Stimulated activated CD4-positive, alpha-beta T cell treated with anti-CD3 and anti-CD28 coated beads, Interleukin-1b, Interleukin-23, amount 100 ng/mL, for 1 hour (primary cell): ENCODE measurements around the gene SLC2A6.

Experiments
- DNase-seq, 2 donors: peaks; one replicate each; pipeline ENCODE4 v3.0.0-alpha.2; 2020; ENCODE audit warnings: low read depth in 2 of 2

SLC2A6 gene, protein sequence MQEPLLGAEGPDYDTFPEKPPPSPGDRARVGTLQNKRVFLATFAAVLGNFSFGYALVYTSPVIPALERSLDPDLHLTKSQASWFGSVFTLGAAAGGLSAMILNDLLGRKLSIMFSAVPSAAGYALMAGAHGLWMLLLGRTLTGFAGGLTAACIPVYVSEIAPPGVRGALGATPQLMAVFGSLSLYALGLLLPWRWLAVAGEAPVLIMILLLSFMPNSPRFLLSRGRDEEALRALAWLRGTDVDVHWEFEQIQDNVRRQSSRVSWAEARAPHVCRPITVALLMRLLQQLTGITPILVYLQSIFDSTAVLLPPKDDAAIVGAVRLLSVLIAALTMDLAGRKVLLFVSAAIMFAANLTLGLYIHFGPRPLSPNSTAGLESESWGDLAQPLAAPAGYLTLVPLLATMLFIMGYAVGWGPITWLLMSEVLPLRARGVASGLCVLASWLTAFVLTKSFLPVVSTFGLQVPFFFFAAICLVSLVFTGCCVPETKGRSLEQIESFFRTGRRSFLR

DNA sequence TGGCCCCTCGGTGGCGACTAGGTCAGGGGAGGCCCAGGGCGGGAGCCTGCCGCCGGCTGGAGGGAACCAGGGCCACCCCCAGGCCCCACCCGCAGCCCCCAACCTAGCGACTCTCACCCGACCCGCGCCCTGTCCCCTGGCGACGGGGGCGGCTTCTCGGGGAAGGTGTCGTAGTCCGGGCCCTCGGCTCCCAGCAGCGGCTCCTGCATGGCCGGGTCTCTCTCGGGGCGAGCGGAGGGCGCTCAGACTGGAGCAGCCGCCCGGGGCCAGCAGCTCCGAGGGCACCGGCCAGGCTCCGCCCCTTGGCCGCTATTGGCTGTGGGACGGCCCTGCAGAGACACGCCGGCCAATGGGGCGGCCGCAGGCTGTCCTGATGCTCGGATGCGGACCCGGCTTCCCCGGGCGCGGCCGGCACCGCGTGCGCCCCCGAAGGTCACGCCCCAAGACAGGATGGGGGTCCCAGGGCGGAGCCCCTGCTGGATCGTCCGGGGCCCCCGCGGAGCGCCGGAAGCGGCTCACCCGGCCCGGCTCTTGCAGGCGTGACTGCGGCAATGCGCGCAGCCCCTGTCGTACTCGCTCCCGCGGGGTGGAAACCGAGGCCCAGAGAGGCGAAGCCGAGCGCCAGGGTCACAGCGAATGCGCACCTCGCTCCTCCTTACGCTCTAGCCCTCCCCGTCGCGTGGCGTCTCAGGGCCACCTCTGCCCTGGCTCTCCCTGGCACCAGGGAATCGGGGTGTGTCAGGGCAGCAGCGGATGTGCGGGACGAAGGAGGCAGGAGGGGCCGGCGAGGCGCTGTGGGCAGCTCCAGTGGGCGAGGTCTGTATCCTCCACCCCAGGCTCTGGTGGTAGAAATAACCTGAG is at the start of gene SLC2A6:
Gene SLC2A6 (minus strand): TSS at position 249 of the 861 bp plus-strand sequence. CDS start 40 bp downstream, at position 209.
- peak; percentile 53 to 54 for DNase-seq

DNA sequence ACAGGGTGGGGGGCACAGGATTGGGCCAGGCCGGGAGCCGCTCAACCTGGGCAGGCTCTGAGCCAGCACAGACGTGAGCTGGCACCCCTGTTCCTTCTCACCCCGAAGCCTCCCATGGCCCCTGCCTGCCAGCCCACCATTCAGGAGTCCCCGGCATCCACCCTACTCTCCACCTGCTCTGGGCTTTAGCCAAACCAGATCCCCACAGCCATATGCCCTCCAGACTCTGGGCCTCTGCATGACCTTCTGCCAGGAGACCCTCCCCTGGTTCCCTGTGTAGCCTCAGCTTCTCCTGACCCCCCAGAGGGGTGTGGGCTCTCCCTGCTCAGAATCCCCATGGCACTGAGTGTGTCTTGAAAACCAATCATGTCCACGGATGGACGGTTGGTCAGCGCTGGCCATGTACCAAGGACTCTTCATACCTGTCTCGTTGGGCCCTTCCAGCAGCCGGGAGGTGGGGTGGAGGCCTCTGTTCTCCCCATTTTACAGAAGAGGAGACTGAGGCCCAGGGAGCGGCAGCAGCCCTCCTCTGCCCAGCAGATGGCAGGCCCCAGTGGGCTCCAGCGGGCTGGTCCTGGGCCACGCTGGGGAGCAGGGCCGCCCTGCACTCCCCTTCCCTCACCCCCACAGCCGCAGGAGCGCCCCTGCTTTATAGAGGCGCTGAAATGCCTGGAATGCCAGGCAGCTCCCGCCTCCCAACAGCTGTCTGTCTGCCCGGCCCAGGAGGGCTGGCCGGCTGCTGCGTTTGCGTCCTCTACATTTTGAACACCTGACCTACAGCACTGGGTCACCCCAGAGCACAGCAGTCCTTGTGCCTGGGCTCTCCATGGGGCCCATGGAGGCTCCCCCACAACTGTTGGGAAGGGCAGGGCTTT is 49.3 kb upstream of the SLC2A6 start:
- no peak for DNase-seq

GRCh38 chr9:133527444-133527920 is 48.6 kb upstream of the SLC2A6 start:
- DNase-seq, result no peak

GRCh38 chr9:133526721-133527321 is 47.9 kb upstream of the SLC2A6 start:
- no peak for DNase-seq

DNA sequence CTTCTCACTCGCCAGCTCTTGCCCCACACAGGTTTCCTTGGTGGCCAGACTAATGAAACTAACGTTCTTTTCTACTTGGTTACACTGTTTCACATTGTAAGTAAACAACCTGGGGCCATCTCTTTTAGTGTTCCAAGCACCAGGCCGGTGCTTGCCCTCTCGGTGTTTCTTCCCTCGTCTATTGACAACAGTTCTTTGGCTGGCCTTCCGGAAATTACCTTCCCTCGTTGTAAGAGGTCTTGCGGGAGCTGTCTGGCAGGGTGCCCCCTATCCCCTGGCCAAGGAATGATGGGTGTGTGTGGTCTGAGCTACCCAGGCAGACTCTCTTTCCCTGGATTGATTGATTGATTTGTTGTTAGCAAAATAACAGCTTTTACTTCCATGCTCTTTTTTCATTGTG is 46.8 kb upstream of the SLC2A6 start:
- no peak for DNase-seq

- DNase-seq, result no peak
These were observed 45.9 kb upstream of the SLC2A6 start, which contains the start of gene MYMK for GRCh38 chr9:133524679-133525228. TSS of gene MYMK (minus strand) at chr9:133524959. CDS start at chr9:133524844, 115 bp downstream.

DNA sequence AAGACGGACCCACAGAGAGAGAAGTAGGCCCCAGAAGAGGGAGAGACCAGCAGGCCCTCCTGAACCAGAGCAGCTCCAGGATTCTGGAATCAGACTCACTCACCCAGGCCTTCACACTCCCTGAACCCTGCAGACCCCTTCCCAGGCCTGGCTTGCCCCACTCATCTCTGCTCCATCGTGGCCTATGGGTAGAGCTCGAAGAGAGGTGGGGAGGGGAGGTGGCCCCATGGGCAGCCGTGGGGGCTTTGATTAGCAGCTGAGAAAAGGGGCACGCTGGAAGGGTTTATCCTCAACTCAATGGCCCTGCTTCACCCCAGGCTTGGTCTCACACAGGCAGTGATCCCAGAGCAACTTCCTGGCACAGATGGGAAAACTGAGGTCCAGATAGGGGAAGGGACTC is 45.2 kb upstream of the SLC2A6 start:
- no peak for DNase-seq

GRCh38 chr9:133523106-133523505 is 44.2 kb upstream of the SLC2A6 start:
- DNase-seq, result no peak

DNA sequence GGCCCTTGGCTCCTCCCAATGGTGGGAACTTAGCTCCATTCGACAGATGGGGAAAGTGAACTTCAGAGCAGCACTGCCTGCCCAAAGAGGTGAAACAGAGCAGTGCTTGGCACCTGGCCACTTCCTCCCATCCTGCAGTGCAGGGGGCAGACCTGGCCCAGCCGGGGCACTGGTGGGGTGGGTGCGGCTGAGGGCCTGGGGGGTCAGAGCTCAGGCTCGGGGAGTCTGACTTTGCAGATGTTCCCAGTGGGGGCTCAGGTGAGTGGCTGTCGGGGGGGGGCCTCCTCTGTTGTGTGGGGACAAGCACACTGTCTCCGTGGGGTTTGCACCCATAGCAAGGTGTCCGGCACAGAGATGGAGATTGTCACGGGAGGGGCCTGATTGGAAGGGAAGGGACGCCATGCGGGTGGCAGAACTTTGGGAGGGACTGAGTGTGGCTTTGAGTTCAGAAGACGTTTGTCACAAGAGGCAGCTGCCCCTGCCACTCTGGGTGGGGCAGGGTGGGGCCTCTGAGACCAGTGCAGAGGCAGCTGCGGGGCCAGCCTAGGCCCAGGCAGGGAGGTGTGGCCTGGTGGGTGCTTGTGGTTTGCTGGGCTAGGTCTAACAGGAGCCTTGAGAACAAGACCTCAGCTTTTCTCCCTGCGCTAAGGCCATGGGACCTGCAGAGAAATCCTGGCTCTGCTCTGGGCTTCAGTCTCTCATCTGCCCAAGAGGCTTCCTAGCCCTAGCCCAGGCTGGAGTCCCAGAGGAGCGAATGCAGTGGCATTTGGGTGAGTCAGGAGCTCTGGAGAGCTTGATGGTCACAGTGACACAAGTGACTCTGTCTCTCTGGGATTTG is 43.4 kb upstream of the SLC2A6 start:
- DNase-seq, result no peak

DNA sequence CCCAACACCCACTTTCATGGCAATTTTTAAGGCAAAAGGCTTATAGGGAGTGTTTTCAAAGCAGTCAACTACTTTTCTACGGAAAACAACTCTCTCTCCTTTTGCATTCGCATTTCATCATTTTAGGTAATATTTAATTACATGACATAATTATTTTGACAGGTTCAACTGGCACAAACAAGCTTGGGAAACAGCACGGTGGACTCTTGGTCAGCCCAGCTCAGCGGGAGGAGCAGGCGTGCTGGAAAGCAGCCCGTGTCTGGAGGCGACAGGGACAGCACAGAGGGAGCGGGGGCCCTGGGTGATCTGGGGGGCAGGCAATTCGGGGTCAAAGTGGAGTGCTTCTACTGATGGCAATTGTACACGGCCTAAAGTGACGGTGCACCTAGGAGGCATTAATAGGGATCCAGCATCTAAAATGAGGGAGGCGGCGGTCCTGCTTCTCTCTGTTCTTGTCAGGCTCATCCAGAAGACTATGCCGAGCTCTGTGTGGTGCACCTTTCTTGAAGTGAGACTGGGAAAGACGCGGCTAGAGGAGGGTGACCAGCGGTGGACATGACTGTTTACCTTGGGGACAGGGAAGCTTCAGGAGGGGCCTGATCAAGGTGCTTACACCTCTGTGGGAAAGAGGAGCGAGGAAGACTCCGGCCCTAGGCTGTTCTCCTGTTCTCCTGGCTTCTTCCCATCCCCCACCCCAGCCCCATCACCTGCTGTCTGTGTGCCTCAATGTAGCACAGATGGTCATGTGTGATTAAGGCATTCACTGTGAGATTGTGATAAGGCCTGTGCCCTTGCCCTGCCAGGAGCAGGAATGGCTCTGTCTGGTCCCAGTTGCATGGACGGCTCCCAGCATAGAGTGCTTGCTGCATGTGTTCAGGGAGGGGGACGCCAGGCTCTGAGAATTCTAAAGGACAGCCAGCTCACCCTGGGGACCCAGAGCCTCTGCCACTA is 42.5 kb upstream of the SLC2A6 start:
- no peak for DNase-seq

DNA sequence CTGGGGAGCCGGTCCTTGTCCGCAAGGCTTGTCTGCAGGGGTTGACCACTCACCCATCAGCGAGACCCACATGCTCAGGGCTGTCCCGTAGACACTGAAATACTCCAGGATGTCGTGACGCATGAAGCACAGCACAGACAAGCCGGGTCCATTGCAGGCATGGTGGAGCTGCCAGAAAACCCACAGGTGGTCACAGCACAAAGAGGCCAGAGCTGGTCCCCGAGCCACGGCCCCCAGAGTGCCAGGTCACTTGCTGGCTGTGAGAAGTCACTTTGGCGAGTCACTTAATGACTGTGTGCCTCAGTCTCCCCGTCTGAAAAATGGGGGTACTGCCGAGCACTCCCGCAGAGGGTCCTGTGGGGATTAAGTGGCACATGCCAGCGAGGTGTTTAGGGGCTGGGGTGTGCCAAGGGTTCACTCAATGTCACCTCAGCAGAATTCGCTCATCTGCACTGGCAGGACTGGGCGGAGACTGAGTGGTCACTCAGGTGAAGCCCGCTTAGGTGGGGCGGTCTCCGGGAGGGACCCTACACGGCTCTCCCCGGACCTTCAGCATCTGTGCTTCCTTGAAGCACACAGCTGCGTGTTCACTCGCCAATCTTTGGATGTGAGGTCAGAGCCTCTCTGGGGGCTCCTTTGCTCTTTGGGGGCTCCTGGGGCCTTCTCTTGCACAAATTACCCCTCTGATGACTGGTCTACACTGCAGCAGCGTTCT is 41.4 kb upstream of the SLC2A6 start:
- DNase-seq, result no peak

DNA sequence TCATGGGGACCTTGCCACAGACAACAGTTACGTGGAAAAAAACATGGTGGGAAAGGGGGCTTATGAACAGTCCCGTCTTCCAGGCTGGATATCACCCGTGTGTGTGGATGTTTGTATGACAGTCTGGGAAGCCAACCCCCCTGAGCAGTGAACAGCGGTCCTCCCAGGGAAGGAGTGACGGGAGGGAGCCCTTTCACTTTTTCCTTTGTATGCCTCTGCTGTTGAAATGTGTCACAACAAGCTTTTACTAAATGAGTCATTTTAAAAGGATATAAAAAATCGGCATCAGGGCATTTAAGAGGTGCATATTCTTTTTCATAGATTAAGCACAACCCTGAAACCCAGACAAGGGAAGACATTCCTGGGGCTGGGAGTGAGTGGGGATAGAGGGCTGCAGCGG is 40.8 kb upstream of the SLC2A6 start:
- DNase-seq, result no peak

DNA sequence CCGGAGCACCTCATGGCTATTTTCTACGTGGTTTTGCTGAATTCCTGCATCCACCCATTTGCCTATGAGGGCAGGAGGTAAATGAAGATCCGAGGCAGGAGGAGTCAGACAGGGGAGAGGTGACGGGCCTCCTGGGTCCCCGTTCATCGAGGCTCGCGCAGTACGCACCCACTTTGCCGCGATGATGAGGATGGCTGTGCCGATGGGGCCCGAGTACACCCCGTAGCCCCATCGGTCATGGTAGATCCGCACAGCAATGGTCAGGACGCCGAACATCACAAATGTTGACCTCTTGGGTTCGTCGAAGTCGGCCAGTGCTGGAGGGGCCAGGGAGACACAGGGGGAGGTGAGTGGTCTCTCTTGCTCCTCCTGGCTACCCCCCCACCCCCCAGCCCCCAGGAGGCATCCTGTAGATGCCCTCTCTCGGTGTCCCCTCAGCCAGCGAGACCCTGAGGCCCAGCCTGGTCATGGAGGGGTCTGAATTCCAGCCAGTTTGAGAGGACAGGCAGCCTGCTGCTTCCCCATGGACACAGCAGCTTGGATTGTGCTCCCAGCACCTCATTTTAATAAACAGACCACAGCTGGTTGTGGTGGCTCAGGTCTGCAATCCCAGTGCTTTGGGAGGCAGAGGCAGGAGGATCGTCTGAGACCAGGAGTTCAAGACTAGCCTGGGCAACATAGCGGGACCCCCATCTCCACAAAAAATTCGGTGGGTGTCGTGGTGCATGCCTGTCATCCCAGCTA is 40.0 kb upstream of the SLC2A6 start:
- no peak for DNase-seq

DNA sequence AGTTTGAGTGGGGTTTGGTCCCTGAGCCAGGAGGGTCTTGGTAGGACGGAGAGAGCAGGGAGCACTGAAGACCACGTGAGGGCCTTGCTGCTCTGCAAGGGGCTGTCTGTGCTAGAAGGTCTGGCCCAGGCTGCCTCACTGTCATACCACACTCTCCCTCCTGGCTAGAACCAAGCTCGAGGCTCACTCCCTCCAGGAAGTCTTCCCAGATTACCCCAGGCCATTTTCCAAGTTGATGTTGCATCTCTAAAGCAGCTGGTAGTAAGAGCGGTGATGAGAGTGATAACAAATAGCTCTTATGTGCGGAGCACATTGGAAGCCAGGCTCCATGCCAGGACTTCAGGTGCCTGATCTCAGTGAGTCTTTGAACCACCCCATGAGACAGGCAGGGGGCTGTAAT is 39.3 kb upstream of the SLC2A6 start:
- no peak for DNase-seq

GRCh38 chr9:133517711-133518110 is 38.8 kb upstream of the SLC2A6 start:
- DNase-seq, result no peak

- no peak for DNase-seq
These were observed 38.1 kb upstream of the SLC2A6 start for GRCh38 chr9:133516961-133517350.

DNA sequence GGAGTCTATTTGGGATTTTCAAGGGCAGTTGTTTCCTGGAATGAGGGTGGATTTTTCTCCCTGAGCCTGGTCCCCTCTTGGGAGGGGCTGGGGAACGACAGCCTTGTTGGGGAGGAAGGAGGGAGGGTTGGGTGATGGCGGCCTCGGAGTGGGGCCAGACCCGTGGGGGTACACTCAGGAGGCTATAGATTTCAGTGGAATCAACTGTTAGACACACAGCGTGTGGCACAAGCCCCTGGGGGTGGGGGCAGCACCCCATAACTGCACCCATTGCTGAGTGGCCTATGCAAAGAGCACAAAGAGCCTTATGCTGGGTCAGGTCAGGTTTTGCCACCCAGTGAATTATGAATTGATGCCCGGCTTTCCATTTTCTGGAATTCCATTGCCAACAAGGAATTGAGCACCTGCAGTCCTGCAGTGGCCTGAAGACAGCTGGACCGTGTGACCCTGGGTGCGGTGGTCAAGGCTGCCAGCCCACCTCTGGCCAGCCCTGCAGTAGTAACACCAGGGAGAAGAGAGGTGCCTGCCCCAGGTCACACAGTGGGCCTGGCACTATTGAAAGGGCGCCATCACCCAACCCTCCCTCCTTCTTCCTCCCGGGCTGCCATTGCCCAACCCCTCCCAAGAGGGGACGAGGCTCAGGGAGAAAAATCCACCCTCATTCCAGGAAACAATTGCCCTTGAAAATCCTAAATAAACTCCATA is 37.5 kb upstream of the SLC2A6 start:
- DNase-seq, result no peak
